SK-N-SH treated with all-trans-retinoic acid at 6 μM for 48 hours (cell line): Measurements from ENCODE around the gene KTI12.

Experiments used
- CREB5 ChIP-seq: fragments of 250-450 bp; sonication (Bioruptor Pico); IDR thresholded peaks from 2 replicates; pipeline ENCODE4 v1.5.1; 2020; ENCODE audit warnings: low read depth, mild to moderate bottlenecking, moderate library complexity
- ESRRG ChIP-seq: fragments of 250-450 bp; sonication (Bioruptor Pico); IDR thresholded peaks from 2 replicates; pipeline ENCODE4 v1.6.1; 2021; ENCODE audit warnings: mild to moderate bottlenecking
- GLIS3 ChIP-seq: fragments of 250-450 bp; sonication (Bioruptor Pico); IDR thresholded peaks from 2 replicates; pipeline ENCODE4 v1.5.0; 2020; ENCODE audit warnings: mild to moderate bottlenecking, moderate library complexity
- PATZ1 ChIP-seq: fragments of 250-450 bp; sonication (Bioruptor Pico); IDR thresholded peaks from 2 replicates; pipeline ENCODE4 v1.8.0; 2020; ENCODE audit warnings: mild to moderate bottlenecking, moderate library complexity, borderline replicate concordance
- POU6F1 ChIP-seq: fragments of 250-450 bp; sonication (Bioruptor Pico); IDR thresholded peaks from 2 replicates; pipeline ENCODE4 v1.8.0; 2021; ENCODE audit warnings: low read depth, mild to moderate bottlenecking, moderate library complexity, borderline replicate concordance
- PPARA ChIP-seq: fragments of 250-450 bp; sonication (Bioruptor Pico); IDR thresholded peaks from 2 replicates; pipeline ENCODE4 v1.5.0; 2020; ENCODE audit warnings: mild to moderate bottlenecking, borderline replicate concordance
- RARB ChIP-seq: fragments of 250-450 bp; sonication (Bioruptor Pico); IDR thresholded peaks from 2 replicates; pipeline ENCODE4 v1.8.0; 2021; ENCODE audit warnings: mild to moderate bottlenecking, moderate library complexity
- TCF4 ChIP-seq: fragments of 250-450 bp; sonication (Bioruptor Pico); IDR thresholded peaks from 2 replicates; pipeline ENCODE4 v1.8.0; 2021; ENCODE audit warnings: mild to moderate bottlenecking, moderate library complexity, borderline replicate concordance
- TSHZ2 ChIP-seq: fragments of 250-450 bp; sonication (Bioruptor Pico); IDR thresholded peaks from 2 replicates; pipeline ENCODE4 v1.5.0; 2020; ENCODE audit warnings: mild to moderate bottlenecking, moderate library complexity
- ZC3H10 ChIP-seq: fragments of 250-450 bp; sonication (Bioruptor Pico); IDR thresholded peaks from 2 replicates; pipeline ENCODE4 v1.5.1; 2021; ENCODE audit warnings: mild to moderate bottlenecking, moderate library complexity
- ZFP3 ChIP-seq: fragments of 250-450 bp; sonication (Bioruptor Pico); IDR thresholded peaks from 2 replicates; pipeline ENCODE4 v1.5.0; 2020; ENCODE audit warnings: mild to moderate bottlenecking, moderate library complexity
- ZFP30 ChIP-seq: fragments of 450-650 bp; formaldehyde crosslinking; IDR thresholded peaks from 2 replicates; pipeline ENCODE4 v1.5.0; 2022; ENCODE audit warnings: mild to moderate bottlenecking, moderate library complexity
- ZNF8 ChIP-seq: fragments of 450-650 bp; formaldehyde crosslinking; IDR thresholded peaks from 2 replicates; pipeline ENCODE4 v1.5.0; 2020; ENCODE audit warnings: mild to moderate bottlenecking, moderate library complexity

GRCh38 chr1:51998701-51999100 lies 34.9 kb downstream of the KTI12 start:
- TF ChIP-seq CREB5 (CRISPR knock-in tag) (no peak), ZNF8 (CRISPR knock-in tag) (no peak), RARB (CRISPR knock-in tag) (no peak), TSHZ2 (CRISPR knock-in tag) (no peak), PATZ1 (CRISPR knock-in tag) (no peak), PPARA (no peak), POU6F1 (CRISPR knock-in tag) (no peak), TCF4 (CRISPR knock-in tag) (no peak), ZFP30 (CRISPR knock-in tag) (no peak), ZC3H10 (no peak), GLIS3 (no peak), ZFP3 (CRISPR knock-in tag) (no peak), ESRRG (CRISPR knock-in tag) (no peak)
